GM18505 (cell line): Measurements from ENCODE around the gene CCNF.

Experiments used
- ATAC-seq: cut with Tn5 transposase; IDR thresholded peaks from one replicate; pipeline ENCODE4 v1.9.1; 2021; ENCODE audit not compliant: unreplicated experiment
- POLR2A ChIP-seq: IDR thresholded peaks from 4 replicates; pipeline ENCODE4 v1.6.1; 2011; ENCODE audit warnings: borderline replicate concordance; ENCODE audit not compliant: insufficient read depth, insufficient read length; ENCODE audit errors: extremely low read depth

Gene CCNF

GRCh38 chr16:2467528-2468232 is 38.4 kb downstream of the CCNF start:
- peak; percentile 38 for TF ChIP-seq POLR2A

GRCh38 chr16:2468233-2468724 is 39.0 kb downstream of the CCNF start:
- TF ChIP-seq POLR2A = no peak
- ATAC-seq = no peak

More at GRCh38 chr16:2467528-2468232, 38.4 kb downstream of the CCNF start:
- ATAC-seq = no peak

- no peak for ATAC-seq
- no peak for TF ChIP-seq POLR2A
Observed at GRCh38 chr16:2468725-2469398, 39.6 kb downstream of the CCNF start.

GRCh38 chr16:2469399-2470233 is 40.4 kb downstream of the CCNF start:
- no peak for ATAC-seq
- TF ChIP-seq POLR2A = no peak

DNA sequence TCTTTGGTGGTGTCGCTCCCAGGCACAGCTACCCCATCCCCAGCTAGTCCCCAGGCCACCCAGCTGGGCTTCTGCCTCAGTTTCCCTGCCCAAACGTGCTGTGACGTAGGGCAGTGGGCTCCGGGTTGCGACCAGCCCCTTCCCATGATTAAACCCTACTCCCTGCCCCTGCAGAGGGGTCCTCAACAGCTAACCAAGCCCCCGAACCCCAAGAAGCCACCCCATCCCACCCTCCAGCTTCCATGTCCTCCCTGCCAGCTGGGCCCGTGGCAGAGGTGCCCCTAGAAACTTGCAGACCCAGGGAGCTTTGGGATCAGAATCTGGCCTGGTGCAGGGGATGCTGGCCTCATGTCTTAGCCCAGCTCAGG is 41.0 kb downstream of the CCNF start:
- ATAC-seq = no peak
- no peak for TF ChIP-seq POLR2A

DNA sequence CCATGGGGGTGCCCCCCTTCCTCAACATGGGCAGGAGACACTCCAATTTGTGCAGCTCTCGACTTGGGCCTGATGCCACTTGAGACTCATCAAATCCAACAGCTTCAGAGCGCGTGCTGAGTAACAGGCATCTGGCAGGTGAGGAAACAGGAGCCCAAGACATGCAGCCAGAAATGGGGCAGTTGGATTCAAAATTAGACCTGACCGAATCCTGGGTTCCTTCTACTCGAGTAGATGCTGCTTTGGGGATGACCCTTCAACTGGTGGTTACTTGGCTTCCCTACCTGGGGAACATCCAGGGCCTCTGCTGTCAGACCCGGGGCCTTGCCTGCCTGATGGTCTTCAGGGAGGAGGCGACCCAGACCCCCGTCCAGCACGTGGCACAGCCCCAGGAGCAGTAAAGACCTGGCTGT is 41.4 kb downstream of the CCNF start:
- TF ChIP-seq POLR2A = no peak
- no peak for ATAC-seq

DNA sequence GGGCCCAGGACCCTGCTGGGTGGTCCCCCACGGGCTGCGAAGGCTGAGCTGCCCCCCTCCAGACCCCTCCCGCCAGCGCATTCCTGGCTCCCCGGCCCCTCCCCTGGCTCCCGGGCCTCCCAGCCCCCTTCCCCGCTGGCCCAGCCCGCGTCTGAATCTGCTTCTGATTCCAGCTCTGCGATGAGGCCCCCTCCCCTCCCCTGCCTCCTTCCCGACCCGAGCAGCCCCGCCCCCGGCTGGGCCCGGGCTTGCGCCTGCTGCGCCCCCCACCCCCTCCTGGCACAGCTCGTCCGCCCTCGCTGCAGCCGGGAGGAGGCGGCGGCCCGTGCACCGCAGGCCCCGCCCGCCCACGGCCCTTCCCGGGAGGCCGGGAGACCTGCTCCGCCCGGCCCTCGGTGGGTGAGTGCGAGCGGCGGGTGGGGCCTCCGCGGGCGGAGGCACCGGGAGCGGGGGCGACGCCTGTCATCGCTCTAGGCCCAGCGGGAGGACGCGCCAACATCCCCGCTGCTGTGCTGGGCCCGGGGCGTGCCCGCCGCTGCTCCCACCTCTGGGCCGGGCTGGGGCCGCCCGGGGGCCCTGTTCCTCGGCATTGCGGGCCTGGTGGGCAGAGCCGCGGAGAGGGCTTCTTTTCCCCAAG is 41.9 kb downstream of the CCNF start, which contains the start of gene NTN3:
TSS of gene NTN3 (plus strand) at position 282 of the 637 bp plus-strand sequence. CDS start 405 bp downstream, outside the sequence.
- TF ChIP-seq POLR2A = no peak

GRCh38 chr16:2471653-2472487 is 42.6 kb downstream of the CCNF start:
- TF ChIP-seq POLR2A = no peak
- ATAC-seq = no peak

More for the DNA sequence above, 41.9 kb downstream of the CCNF start, which contains the start of gene NTN3:
- ATAC-seq = no peak

GRCh38 chr16:2472488-2472864 is 43.2 kb downstream of the CCNF start:
- no peak for ATAC-seq
- TF ChIP-seq POLR2A = no peak

DNA sequence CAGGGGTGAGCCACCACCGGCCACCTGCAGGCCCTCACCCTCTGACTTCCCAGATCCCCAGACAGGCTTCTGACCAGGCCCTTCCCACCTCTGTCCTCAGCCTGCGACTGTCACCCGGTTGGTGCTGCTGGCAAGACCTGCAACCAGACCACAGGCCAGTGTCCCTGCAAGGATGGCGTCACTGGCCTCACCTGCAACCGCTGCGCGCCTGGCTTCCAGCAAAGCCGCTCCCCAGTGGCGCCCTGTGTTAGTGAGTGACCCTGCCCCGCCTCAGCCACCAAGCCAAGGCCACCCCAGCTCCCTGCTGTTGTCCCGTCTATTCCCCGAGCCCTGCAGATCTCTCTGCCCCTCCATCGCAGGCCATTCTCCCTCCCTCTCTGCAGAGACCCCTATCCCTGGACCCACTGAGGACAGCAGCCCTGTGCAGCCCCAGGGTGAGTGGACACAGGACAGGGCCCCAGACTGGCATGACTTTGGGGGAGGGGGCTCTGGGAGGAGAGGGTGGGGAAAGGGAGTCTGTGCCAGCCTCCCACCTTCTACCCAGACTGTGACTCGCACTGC is 43.7 kb downstream of the CCNF start:
- ATAC-seq = no peak
- TF ChIP-seq POLR2A = no peak

DNA sequence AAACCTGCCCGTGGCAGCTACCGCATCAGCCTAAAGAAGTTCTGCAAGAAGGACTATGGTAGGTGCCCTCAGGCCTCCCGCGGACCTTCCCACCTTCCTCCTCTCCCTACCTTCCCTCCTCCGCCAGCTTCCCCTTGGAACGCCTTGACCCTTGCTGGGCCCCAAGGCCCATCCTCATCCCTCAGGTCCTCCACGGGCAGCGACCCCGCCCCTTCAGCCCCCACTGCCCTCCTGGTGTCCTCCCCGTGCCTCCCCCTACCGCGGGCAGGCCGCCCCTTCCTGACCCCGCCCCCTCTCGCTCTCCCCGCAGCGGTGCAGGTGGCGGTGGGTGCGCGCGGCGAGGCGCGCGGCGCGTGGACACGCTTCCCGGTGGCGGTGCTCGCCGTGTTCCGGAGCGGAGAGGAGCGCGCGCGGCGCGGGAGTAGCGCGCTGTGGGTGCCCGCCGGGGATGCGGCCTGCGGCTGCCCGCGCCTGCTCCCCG is 44.2 kb downstream of the CCNF start:
- no peak for ATAC-seq
- TF ChIP-seq POLR2A = no peak

DNA sequence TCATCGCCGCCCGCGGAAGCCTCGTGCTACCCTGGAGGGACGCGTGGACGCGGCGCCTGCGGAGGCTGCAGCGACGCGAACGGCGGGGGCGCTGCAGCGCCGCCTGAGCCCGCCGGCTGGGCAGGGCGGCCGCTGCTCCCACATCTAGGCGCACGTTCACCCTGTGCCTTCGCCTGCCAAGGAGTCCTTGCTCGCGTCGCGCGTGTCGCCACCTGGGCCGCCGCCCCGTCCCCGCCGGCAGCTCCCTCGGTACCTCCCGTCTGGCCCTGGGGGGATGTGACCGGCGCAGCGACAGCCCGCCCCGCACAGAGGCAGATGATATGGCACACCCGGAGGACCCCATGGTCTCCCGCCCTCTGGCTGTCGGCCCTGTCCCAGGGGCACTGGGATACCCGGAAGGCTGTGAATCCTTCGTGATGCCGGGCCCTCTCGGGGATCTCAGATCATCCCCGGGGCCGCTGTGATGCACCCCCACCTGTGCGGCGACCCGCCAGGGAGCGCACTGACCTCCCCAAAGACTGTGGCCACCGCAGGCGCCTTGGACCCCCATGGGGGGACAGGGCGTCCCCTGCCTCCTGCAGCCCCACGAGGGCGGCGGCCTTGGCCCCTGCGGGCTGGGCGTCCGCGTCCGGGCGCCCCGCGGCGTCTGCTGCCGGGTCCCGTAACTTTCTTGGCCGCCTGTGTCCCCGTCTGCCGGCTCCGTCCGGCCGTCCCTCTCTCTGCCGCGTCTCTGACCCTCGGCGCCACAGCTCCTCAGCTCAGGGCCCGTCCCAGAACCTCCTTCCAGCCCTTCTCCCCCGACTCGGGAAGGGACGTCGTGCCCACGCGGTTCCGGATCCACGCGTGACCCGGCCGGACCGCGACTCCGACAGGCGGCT is 45.0 kb downstream of the CCNF start:
- TF ChIP-seq POLR2A = peak; percentile 34
- no peak for ATAC-seq
